Left renal pelvis (tissue), 4 donors: Measurements from ENCODE around the gene ARFGEF2. TPM values are rescaled to one million over a fixed set of nuclear protein-coding genes. Genes with fewer than 3 reads are reported as not detected.
"Not testable (repeated sequence)": the region's sequence is repeated elsewhere in the genome, so short reads cannot be mapped to it uniquely, and the experiment has no call there.

Source experiments
- DNase-seq, 4 donors: peaks; one replicate each; pipeline ENCODE4 v3.0.0-alpha.2; 2013; ENCODE audit warnings: low read depth in 4 of 4, low spot score in 3 of 4
- polyA plus RNA-seq, 4 donors: library from polyadenylated mRNA; unstranded; fragments of 120-200 nt; gene quantifications; one replicate each; pipeline ENCODE4 v1.2.1, GENCODE V29; 2013; ENCODE audit not compliant: insufficient read length in 4 of 4

Gene ARFGEF2
- polyA plus RNA-seq, 4 donors: 15.7 to 29.2 (median 28.7) TPM

DNA sequence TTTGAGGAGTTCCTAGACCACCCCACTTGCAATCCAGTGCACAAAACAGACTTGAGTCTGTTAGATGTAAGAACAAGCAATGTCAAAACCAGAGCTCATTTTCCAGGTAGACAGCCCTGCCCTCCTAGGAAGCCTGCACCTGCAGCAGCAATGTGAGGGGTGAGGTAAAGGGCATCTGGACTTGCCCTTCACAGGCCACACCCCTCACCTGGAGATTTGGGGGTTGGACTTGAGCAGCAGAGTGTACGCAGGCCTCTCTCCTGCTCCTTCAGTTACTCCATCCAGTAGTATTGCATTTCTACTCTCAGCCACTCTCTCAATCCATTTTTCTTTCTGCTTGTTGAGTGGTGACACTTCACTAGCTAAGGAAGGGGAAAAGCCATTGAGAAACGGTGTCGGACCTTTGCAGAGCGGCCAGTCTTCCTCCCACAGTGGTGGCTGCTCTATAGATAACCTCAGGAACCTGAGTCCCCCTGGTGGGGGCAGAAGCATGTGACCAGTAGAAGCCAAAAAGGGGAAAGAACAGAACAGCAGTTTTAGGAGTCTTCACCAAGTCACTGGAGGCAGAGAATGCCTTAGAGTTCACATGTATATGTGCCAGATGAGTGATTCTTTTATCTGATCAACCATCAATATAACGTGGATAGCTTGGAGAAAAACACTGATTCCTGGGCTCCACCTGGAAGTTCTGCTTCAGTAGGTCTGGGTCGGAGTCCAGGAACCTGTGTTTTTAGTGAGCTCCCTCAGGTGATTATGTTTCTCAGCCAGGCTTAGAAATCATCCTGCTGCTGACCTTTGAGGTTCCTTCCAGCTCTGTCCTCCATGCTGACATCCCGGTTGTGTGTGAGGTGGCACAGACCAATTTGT is 28.0 kb downstream of the ARFGEF2 start:
- DNase-seq: no peak

DNA sequence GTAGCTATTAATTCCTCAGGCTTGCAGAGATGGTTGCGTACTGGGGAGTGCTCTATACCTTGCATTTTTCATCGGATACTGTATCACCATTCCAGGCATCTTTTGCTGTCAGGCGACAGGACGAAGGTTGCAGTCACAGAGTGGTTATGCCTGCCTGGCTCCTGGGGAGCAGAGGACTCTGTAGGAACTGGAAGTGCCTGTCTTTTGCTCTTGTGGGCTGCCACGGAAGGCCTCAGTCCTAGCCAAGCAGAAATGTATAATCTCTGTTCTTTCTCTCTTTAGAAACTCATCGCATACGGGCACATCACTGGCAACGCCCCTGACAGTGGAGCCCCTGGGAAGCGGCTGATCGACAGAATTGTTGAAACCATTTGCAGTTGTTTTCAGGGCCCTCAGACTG is 29.5 kb downstream of the ARFGEF2 start:
- DNase-seq: no peak

DNA sequence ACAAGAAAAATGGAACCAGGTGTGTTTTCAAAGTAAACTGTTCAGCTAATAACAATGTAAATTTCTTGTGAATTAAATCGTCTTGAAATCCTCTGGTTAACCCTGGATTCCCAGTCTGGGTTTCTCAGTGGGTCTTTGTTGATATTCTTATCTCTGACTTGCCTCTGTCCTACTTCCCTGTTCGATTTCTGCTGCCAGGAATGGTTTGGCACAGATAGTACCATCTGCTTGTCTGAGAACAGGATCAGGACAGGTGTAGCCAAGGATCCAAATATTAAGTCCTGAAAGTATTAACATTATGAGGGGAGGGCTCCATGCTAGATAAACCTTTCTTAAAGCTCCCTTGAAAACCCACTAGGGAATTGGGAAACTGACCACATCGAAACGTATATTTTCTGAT is 30.1 kb downstream of the ARFGEF2 start:
- no peak for DNase-seq

DNA sequence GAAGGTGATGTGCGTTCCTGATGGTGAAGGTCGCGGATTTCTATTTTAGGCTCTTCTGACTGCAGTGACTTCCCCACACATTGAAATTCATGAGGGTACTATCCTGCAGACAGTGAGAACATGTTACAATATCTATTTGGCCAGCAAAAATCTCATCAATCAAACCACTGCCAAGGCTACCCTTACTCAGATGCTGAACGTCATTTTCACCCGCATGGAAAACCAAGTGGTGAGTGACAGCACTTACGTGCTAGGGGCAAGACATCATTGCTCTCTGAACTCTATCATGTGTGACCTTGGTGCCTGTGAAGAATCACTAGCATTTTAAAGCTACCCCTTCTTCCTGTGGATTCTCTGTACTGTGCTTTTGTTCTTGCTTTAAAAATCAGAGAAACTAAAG is 31.1 kb downstream of the ARFGEF2 start:
- DNase-seq: no peak

DNA sequence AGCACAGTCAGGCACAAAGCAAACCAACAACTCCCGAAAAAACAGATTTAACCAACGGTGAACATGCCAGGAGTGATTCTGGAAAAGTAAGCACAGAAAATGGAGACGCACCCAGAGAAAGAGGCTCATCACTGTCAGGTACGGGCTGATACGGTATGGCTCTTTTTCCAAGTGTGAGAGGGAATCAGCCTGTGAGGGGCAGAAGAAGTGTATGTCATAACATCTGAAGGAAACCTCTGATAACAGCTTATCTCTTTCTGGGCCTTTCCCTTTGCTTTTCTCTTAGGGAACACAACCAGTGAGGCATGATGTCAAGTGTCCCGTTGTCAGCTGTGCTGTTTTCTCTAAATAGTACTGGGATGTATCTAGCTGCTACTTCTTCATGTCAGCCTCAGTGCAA is 32.1 kb downstream of the ARFGEF2 start:
- DNase-seq: no peak

DNA sequence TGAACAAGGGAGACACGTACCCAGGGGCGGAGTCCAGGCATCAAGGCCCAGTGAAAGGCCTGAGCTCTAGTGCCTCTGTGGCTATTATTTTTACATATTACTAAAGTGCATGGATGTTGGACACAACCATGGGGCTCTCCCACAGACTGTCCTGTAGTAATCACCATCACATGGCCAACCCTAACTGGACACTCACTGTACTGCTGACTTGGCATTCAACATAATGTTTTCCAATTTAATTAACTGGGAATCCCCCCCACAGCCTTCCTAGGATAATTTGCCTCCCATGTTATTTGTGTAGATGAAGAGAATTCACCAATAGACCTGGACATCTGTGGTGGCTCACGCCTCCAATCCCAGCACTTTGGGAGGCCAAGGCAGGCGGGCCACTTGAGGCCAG is 34.5 kb downstream of the ARFGEF2 start:
- peak in 1 of 4 donors; percentile 3 for DNase-seq

DNA sequence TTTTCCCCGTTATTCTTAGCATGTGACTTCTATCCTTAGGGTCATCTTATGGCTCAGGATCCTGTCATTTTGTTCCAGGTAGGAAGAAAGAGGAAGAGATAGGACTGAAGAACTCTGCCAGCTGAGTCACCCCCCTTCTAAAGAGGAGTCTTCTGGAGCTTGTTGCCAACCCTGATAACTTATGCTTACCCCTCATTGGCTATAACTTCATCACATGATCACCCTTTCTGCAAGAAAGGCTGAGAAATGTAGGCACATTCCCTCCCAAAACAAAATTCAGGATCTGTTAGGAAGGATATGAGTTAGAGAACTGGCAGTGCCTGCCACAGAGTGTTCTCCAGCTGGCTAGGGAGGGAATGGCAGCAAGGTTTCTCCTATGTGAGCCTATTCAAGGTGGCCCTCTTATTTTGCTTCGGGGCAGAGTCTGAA is 35.6 kb downstream of the ARFGEF2 start:
- DNase-seq: no peak

DNA sequence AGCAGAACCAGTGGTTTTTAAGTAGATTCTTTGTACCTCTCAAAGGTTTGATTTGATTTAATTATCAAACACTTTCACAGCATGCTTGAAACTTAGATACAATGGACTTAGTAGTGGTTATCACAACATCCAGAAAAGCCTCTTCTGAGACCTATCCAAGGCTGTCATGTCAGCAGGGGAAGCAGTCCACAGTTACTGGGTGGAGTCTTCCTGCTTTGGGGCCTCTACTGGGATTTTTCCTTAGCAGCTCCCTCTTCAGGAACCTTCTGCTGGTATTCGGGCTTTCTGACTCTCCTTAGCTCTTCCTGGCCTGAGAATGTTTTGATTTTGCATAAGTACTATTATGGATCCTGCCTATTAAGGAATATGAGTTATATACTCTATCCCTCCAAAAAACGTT is 36.0 kb downstream of the ARFGEF2 start:
- no peak for DNase-seq

DNA sequence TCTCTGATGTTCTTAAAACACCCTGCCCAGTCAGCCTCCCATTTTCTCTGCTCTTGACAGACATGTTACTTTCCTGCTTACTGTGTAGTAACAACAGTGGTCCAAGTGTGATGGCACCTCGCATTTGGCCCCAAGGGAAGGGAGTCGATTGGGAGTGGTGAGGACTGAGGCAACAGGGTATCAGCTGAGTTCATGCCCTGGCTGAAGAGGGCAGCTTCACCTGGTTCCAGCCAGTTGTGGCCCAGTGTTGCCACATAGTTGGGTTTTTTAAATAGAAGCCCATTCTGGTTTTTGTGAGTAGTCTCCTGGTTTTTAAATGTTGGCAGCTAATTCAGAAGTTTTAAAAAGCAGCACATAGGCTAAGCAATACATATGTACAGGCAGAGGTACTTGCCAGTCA is 37.2 kb downstream of the ARFGEF2 start:
- DNase-seq: no peak

DNA sequence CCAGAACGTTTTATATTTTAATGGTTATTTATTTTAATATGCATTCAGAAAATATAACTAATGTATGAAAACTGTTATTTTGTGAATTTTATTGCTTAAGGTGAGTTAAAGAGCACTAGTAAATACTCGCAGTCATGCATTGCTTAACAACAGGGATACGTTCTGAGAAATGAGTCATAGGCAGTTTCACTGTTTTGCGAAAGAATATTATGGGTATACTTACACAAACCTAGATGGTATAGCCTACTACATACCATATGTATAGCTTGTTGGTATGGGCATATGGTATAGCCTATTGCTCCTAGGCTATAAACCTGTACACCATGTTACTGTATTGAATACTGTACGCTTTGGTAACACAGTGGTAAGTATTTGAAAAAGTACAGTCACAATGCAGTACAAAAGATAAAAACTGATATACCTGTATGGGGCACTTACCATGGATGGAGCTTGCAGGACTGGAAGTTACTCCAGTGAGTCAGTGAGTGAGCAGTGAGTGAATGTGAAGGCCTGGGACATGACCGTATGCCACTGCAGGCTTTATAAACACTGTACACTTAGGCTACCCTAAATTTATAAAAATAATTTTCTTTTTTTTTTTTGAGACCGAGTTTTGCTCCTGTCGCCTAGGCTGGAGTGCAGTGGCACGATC is 38.5 kb downstream of the ARFGEF2 start:
- no peak for DNase-seq

DNA sequence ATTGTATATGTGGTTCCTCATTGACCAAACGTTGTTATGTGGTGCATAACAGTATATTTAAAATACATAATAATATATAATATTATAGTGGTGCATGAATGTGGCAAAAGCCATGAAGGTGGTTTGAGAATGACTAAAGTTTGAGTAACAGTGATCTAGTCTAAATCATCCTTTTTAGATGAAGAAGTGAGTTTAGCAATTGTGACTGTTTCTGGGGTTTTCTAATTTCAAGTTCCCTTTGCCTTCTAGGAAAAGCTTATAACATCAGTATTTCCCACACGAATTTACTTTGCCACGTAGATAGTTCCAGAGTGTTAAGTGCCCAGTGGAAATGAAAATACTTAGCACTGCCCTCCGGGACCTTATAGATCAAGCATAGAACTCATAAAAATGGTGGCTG is 40.9 kb downstream of the ARFGEF2 start:
- DNase-seq: no peak

DNA sequence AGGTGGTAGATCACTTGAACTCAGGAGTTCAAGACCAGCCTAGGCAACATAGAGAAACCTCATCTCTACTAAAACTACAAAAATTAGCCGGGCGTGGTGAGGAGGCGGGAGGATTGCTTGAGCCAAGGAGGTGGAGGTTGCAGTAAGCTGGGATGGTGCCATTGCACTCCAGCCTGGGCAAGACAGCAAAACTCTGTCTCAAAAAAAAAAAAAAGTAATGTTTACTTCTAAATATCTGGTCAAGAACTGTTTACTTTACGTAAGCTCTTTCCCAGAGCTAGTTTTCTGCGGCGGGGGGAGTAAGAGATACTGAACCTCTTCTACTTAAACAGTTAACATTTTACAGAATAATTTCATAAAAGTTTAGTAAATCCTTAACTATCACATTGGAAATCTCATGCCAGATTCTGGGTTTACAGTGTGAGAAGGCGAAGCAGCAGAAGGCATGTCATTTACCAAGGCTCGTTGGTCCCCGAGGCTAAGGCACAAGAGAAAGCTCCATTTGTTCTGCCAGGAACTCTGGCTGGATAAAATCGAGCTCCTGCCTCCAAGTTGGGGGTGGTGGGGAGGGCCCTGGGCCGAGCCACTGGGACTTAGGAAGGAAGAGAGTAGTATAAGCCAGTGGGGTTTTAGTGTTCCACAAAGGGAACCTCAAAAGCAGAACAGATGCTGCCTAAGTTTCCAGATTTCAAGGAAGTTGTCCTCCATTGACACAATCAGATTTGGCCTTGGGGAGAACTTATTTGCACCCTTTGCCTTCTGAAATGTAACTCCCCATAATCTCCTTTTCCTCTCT is 41.7 kb downstream of the ARFGEF2 start:
- no peak for DNase-seq

DNA sequence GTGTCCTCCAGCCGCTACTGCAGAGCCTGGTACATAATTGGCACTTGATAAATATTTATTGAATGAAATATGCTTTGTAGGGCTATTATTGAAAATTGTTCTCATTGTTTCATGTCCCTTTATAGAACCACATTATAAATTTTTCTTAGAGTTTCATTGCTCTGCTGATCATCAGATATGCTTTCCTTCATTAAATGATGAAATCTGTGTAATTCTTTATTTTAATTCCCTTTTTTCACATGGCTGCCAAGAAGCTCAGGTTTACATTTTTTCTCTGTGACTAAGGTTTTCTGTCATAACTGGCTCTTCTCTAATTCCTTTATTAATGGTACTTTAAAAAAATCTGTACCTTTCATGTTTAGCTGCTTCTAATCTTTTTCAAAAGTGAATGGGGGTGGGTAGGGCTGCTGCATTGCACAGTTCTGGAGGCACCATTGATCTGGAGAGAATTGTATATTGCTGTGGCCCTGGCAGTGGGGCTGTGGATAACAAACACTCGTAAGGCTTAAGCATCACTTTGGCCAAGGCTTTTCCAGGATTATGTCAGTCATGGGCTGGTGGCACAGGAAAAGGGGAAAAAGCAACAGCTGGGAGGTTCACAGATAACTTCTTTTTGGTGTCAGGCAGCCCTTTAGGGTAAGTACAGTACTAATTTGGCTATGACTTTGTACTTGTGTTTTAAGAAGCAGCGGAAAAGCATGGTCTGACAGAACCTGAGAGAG is 43.8 kb downstream of the ARFGEF2 start:
- no peak for DNase-seq

DNA sequence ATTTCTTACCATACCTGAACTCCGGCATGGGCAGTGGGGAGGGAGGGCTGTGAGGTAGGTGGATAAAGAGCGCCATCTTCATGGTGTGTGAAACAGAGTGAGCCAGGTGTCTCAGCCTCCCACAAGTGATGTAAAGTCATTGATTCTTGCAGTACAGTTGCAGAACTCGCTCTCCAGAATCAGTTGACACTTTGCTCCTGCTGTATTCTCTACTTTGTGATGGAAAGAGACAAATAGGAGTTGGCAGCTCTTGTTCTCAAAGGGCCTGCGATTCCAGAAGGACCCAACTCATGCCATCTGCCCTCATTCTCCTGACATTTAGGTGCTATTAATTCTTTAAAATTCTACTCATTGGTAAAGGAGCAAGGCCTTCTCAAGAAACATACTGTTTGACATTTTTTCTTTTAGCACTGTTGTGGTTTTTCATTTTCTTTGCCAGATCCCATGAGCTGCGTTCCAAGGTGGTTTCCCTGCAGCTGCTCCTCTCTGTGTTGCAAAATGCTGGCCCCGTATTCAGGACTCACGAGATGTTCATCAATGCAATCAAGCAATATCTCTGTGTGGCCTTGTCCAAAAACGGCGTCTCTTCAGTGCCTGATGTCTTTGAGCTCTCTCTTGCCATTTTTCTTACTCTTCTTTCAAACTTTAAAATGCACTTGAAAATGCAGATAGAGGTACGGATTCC is 49.3 kb downstream of the ARFGEF2 start:
- no peak for DNase-seq

DNA sequence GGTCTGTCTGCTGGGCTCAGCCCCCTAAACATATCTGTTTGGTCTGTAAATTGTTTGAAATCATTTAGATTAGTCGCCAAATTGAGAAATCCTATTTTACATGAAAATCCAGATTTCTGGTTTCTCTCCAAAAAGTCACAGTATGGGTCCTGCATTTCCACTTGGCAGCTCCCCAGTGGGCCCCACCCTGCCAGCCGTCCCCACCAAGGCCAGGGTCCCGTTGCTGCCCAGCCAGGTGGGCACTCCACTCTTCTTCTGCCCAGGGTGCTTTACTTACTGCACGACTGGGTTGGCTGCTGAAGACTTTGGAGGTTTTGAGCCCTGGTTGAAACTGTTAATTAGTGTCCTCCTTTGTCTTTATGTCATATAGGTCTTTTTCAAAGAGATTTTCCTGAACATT is 50.4 kb downstream of the ARFGEF2 start:
- no peak for DNase-seq

DNA sequence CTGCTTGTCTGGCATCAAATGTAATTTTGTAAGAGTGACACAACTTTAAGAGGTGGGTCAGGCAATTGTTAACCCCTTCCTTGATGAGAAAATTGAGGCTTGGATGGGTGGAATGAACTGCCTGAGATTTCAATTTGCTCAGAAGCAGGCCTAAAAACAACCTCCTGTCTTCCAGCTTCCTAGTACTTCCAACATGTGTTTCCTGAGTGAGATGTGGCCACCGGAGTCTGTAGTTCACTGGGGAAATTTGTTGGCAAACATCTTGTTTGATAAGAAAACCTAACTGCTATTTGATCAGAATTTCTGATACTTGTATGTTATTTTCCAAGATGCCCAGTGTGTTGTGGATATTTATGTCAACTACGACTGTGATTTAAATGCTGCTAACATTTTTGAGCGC is 51.3 kb downstream of the ARFGEF2 start:
- no peak for DNase-seq

DNA sequence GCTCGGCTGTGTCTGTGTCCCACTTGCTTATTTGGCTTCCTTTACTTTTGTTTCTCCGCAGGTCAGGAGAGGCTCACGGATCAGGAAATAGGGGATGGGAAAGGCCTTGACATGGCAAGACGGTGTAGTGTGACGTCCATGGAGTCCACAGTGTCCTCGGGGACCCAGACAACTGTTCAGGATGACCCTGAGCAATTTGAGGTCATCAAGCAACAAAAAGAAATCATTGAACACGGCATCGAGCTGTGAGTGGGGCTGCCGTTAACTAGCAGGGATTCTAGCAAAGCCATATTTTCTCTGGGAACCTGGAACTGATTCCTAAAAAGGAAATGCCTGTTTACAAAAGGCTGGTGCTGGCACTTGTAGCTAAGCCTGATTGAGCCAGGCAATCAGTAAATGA is 54.4 kb downstream of the ARFGEF2 start:
- DNase-seq: no peak

DNA sequence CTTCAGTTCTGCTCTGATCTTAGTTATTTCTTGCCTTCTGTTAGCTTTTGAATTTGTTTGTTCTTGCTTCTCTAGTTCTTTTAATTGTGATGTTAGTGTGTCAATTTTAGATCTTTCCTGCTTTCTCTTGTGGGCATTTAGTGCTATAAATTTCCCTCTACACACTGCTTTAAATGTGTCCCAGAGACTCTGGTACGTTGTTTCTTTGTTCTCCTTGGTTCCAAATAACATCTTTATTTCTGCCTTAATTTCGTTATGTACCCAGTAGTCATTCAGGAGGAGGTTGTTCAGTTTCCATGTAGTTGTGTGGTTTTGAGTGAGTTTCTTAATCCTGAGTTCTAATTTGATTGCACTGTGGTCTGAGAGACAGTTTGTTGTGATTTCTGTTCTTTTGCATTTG is 58.5 kb downstream of the ARFGEF2 start:
- DNase-seq: not testable (repeated sequence)

DNA sequence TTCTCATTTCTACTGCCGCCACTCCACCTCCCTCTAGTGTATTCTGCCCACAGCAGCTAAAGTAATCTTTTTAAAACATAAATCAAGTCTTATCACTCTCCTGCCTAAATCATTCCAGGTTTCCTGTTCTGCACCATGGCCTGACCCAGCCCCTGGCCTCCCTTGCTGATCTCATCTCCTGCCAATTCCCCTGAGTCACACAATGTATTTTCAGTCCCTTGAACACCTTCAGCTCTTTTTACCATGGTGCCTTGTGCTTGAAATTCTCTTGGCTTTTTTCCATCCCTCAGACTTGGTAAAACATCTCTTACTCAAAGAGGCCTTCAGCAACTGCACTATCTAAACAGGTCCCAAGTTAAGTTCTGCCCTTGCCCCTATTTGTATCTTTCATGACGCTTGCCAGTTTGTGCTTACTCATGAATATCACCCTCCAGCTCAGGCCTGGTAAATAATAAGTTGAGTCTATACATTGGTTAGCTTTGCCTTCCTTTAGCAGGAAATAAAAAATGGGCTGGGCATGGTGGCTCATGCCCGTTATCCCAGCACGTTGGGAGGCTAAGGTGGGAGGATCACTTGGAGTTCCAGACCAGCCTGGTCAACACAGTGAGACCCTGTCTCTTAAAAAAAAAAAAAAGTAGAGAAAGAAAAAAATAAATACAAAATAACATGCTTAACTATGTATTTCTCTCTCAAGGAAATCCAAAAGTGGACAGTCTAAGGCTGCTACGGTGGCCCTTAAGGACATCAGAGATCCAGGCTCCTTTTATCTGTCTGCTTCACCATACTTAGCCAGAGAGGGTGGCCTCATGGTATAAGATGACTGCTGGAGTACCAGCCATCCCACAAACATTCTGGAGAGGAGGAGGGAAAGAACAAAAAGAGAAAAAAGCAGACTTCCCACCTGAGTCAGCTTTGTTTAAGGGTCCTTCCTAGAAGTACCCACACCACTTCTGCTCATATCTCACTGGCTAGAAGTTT is 62.2 kb downstream of the ARFGEF2 start:
- no peak for DNase-seq
